Loucy (cell line): ENCODE measurements around the gene TRPV5.

Source experiments
- H2AFZ ChIP-seq: fragments of 200-600 bp; sonication (generic); 2 replicates; pipeline ENCODE4 v1.6.0; 2016; ENCODE audit warnings: antibody characterized with exemption, mild to moderate bottlenecking, low read length, moderate library complexity
- H3F3A ChIP-seq: fragments of 200-600 bp; 2 replicates; pipeline ENCODE4 v1.6.0; 2016; ENCODE audit warnings: antibody characterized with exemption, low read depth, mild to moderate bottlenecking
- H3K27me3 ChIP-seq: fragments of 200-600 bp; sonication (generic); 2 replicates; pipeline ENCODE4 v1.6.1; 2014; ENCODE audit warnings: low read length, mild to moderate bottlenecking; ENCODE audit not compliant: insufficient read depth, poor library complexity, severe bottlenecking
- H3K36me3 ChIP-seq: fragments of 200-600 bp; sonication (generic); 2 replicates; pipeline ENCODE4 v1.6.1; 2016; ENCODE audit warnings: low read length; ENCODE audit not compliant: insufficient read depth
- H3K4me1 ChIP-seq: fragments of 200-600 bp; sonication (generic); 2 replicates; pipeline ENCODE4 v1.5.1; 2014; ENCODE audit warnings: low read length, mild to moderate bottlenecking; ENCODE audit not compliant: insufficient read depth, poor library complexity, severe bottlenecking
- H3K4me2 ChIP-seq: fragments of 200-600 bp; sonication (generic); 2 replicates; pipeline ENCODE4 v1.6.0; 2014; ENCODE audit warnings: antibody characterized with exemption, low read length, low read depth, mild to moderate bottlenecking; ENCODE audit not compliant: poor library complexity, severe bottlenecking
- H3K4me3 ChIP-seq: fragments of 200-600 bp; sonication (generic); 2 replicates; pipeline ENCODE4 v1.5.1; 2014; ENCODE audit warnings: low read length, mild to moderate bottlenecking, mixed read lengths; ENCODE audit not compliant: poor library complexity, severe bottlenecking
- H3K79me2 ChIP-seq: fragments of 200-600 bp; sonication (generic); 2 replicates; pipeline ENCODE4 v1.6.1; 2014; ENCODE audit warnings: low read length; ENCODE audit not compliant: insufficient read depth
- H3K9ac ChIP-seq: fragments of 200-600 bp; sonication (generic); 2 replicates; pipeline ENCODE4 v1.6.0; 2014; ENCODE audit warnings: mild to moderate bottlenecking, low read depth, low read length, moderate library complexity; ENCODE audit not compliant: poor library complexity, severe bottlenecking
- H3K9me2 ChIP-seq: fragments of 200-600 bp; sonication (generic); replicated peaks from 2 replicates; pipeline ENCODE4 v1.6.1; 2016; ENCODE audit warnings: low read depth, low read length, mixed read lengths
- H3K9me3 ChIP-seq: fragments of 200-600 bp; sonication (generic); 2 replicates; pipeline ENCODE4 v1.6.1; 2014; ENCODE audit warnings: mild to moderate bottlenecking, antibody characterized with exemption, low read length, low read depth; ENCODE audit not compliant: insufficient read depth
- H4K20me1 ChIP-seq: fragments of 200-600 bp; sonication (generic); 2 replicates; pipeline ENCODE4 v1.6.0; 2014; ENCODE audit warnings: antibody characterized with exemption, low read length, mild to moderate bottlenecking; ENCODE audit not compliant: insufficient read depth, poor library complexity, severe bottlenecking
- CTCF ChIP-seq: fragments of 200-600 bp; sonication (generic); conservative IDR thresholded peaks from 2 replicates; pipeline ENCODE4 v1.5.1; 2014; ENCODE audit warnings: mild to moderate bottlenecking, antibody characterized with exemption, low read length
- EZH2phosphoT487 ChIP-seq: fragments of 200-600 bp; IDR thresholded peaks from 2 replicates; pipeline ENCODE4 v1.6.1; 2018; ENCODE audit warnings: antibody characterized with exemption, mild to moderate bottlenecking, moderate library complexity, borderline replicate concordance

The TRPV5 gene

GRCh38 chr7:142956951-142957623 is 23.5 kb upstream of the TRPV5 start:
- Histone ChIP-seq H3K4me2 (no peak overlapping the region), H2AFZ (no peak overlapping the region), H3K9ac (no peak overlapping the region)

GRCh38 chr7:142954680-142955268 is 21.2 kb upstream of the TRPV5 start:
- Histone ChIP-seq H2AFZ (no peak overlapping the region), H3K79me2 (no peaks in the 10 kb centered on the region), H4K20me1 (no peaks in the 10 kb centered on the region), H3F3A (no peaks in the 10 kb centered on the region), H3K27me3 (no peaks in the 10 kb centered on the region), H3K4me2 (no peak overlapping the region), H3K9me2 (no peaks in the 10 kb centered on the region), H3K9me3 (no peaks in the 10 kb centered on the region; the same call in 1 of the 2 replicates), H3K4me3 (no peak overlapping the region), H3K9ac (no peak overlapping the region), H3K36me3 (no peaks in the 10 kb centered on the region), H3K4me1 (peaks cover 4% of the 10 kb centered on the region)
- TF ChIP-seq CTCF = no peak

More at GRCh38 chr7:142956951-142957623, 23.5 kb upstream of the TRPV5 start:
- H3K36me3 ChIP-seq = no peaks in the 10 kb centered on the region
- no peaks in the 10 kb centered on the region for H3K9me2 ChIP-seq
- no peaks in the 10 kb centered on the region for H3F3A ChIP-seq
- peaks cover 4% of the 10 kb centered on the region for H3K4me1 ChIP-seq
- no peak for TF ChIP-seq CTCF
- TF ChIP-seq EZH2phosphoT487 = no peak
- no peaks in the 10 kb centered on the region; the same call in 1 of the 2 replicates for H3K9me3 ChIP-seq
- H4K20me1 ChIP-seq = no peaks in the 10 kb centered on the region
- H3K4me3 ChIP-seq = no peak overlapping the region
- no peaks in the 10 kb centered on the region for H3K27me3 ChIP-seq
- no peaks in the 10 kb centered on the region for H3K79me2 ChIP-seq

- Histone ChIP-seq H3K9me2 (no peaks in the 10 kb centered on the region), H3F3A (no peaks in the 10 kb centered on the region), H3K4me3 (no peak overlapping the region), H3K9ac (no peak overlapping the region), H3K79me2 (no peaks in the 10 kb centered on the region), H3K4me2 (no peak overlapping the region), H2AFZ (no peak overlapping the region), H3K36me3 (no peaks in the 10 kb centered on the region), H3K9me3 (no peaks in the 10 kb centered on the region; the same call in 1 of the 2 replicates), H3K27me3 (no peaks in the 10 kb centered on the region), H4K20me1 (no peaks in the 10 kb centered on the region), H3K4me1 (no peaks in the 10 kb centered on the region)
- no peak for TF ChIP-seq CTCF
- TF ChIP-seq EZH2phosphoT487 = no peak
These were observed 16.7 kb upstream of the TRPV5 start for GRCh38 chr7:142950235-142950634.
